ENCODE measurements around the gene ADAMTS14. TPM values are rescaled to one million over a fixed set of nuclear protein-coding genes. Genes with fewer than 3 reads are reported as not detected.

Gene ADAMTS14
- total RNA-seq, 1 experiment from 2014 or later = 1.6 TPM

DNA sequence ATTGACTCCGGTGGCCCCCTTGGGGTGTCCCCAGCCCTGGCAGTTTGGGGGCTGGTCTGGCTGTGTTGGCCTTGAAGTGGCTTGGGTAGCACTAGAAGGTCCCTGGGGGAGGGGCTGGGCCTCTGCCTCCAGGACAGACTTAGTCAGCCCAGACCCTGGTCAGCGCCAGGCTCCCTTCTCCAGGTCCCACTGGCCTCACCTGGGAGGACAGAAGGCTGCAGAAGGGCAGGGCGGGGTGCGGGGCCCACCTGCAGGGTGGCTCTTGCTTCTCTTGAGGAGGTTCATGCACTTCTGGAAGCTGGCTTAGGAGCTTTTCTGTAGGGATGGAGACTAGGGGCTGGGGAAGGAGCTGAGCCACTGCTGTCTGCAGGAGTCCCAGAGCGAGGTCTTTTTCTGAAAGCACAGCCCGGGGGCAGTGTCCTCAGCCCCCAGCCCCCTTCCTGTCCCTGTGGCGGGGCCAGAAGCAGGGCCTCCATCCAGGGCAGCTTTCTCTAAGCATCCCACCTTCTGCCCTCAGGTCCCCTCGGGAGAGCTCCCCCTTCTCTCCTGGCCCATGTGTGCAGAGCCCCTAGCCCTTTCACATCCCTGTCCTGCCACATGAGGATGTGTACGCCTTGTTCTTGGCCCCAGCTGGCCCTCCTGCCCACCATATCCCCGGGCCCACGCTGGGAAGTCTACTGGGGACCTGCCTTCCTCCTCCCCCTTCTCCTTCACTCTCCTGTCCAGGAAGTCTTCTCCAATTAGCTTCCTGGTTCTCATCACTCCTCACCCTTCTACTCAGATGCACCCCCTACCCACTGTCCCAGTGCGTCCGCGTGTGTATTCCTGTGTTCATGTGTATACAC lies 101.9 kb downstream of the ADAMTS14 start:
- H4K91ac ChIP-seq (ENCODE audit: insufficient read length, low read depth, low read length) = no peak overlapping the region
- no peaks in the 10 kb centered on the region for H3K9me3 ChIP-seq (ENCODE audit: control insufficient read depth, low read depth, low read length)
- no peaks in the 10 kb centered on the region for H3K4me1 ChIP-seq (ENCODE audit: insufficient read depth, low read length)
- H4K8ac ChIP-seq (replicated peaks; ENCODE audit: insufficient read length, low read depth, low read length) = no peak overlapping the region
- no peak overlapping the region for H3T11ph ChIP-seq (ENCODE audit: low read length)
- TF ChIP-seq, protein P1, sequence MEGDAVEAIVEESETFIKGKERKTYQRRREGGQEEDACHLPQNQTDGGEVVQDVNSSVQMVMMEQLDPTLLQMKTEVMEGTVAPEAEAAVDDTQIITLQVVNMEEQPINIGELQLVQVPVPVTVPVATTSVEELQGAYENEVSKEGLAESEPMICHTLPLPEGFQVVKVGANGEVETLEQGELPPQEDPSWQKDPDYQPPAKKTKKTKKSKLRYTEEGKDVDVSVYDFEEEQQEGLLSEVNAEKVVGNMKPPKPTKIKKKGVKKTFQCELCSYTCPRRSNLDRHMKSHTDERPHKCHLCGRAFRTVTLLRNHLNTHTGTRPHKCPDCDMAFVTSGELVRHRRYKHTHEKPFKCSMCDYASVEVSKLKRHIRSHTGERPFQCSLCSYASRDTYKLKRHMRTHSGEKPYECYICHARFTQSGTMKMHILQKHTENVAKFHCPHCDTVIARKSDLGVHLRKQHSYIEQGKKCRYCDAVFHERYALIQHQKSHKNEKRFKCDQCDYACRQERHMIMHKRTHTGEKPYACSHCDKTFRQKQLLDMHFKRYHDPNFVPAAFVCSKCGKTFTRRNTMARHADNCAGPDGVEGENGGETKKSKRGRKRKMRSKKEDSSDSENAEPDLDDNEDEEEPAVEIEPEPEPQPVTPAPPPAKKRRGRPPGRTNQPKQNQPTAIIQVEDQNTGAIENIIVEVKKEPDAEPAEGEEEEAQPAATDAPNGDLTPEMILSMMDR (conservative IDR thresholded peaks at IDR 0.05) = no peak
- no peak overlapping the region for H2AFZ ChIP-seq (ENCODE audit: low read length)
- Mint-ChIP-seq H3K4me1 (peaks cover 5 to 14% of the 10 kb centered on the region in 2 experiments; a peak in 3 of 4 replicates), H3K36me3 (ENCODE audit: insufficient read depth in 1 of 3, low read depth in 3 of 3) (no peaks in the 10 kb centered on the region; a peak in 2 of 7 replicates), H3K4me3 (no peak overlapping the region), H3K27ac (peak overlapping the region in 1 of 3 experiments; percentile 60; a peak in 1 of 7 replicates), H3K9me3 (no peaks in the 10 kb centered on the region), H3K27me3 (ENCODE audit: low read depth) (peaks cover 1% of the 10 kb centered on the region)
- no peak overlapping the region for H3K4me2 ChIP-seq (ENCODE audit: insufficient read depth, insufficient read length, low read length)
- H2BK5ac ChIP-seq (ENCODE audit: insufficient read length, low read length) = no peak overlapping the region
- no peak overlapping the region for H3K4ac ChIP-seq (ENCODE audit: low read depth, low read length)
- H3K18ac ChIP-seq (ENCODE audit: insufficient read length, low read depth, low read length) = no peak overlapping the region
- H3K56ac ChIP-seq (ENCODE audit: insufficient read length, low read depth, low read length) = no peak overlapping the region
- no peak overlapping the region for H3K27ac ChIP-seq (ENCODE audit: insufficient read length, low read depth, low read length)
- no peak overlapping the region for H2BK20ac ChIP-seq (ENCODE audit: low read depth, low read length, poor library complexity, severe bottlenecking)
- no peak overlapping the region for H3K9ac ChIP-seq (ENCODE audit: extremely low read depth, insufficient read length, low read length)
- no peak overlapping the region for H2AK5ac ChIP-seq (ENCODE audit: insufficient read length, low read length)
- H3K79me1 ChIP-seq (ENCODE audit: insufficient read depth, low read depth, low read length, poor library complexity, severe bottlenecking) = no peaks in the 10 kb centered on the region
- no peak overlapping the region for H3K14ac ChIP-seq (ENCODE audit: insufficient read depth, low read length)
- H3K23ac ChIP-seq (ENCODE audit: insufficient read length, low read depth, low read length) = no peak overlapping the region
- WGBS (ENCODE audit: extremely low coverage, insufficient read length, low lambda C conversion rate) = no CpG with 5 or more reads among the region's 14 CpGs
- no peaks in the 10 kb centered on the region for H3K23me2 ChIP-seq (ENCODE audit: insufficient read length, low read depth, low read length, poor library complexity, severe bottlenecking)
- H2BK120ac ChIP-seq (ENCODE audit: low read depth, low read length, poor library complexity, severe bottlenecking) = no peak overlapping the region
- H3K27me3 ChIP-seq (ENCODE audit: insufficient read depth, low read length) = no peaks in the 10 kb centered on the region
- no peak overlapping the region for H4K5ac ChIP-seq (ENCODE audit: insufficient read length, low read depth, low read length)
- no peaks in the 10 kb centered on the region for H3K79me2 ChIP-seq (ENCODE audit: insufficient read depth, low read length)
- H2BK12ac ChIP-seq (ENCODE audit: insufficient read length, low read depth, low read length) = no peak overlapping the region
- H4K20me1 ChIP-seq (ENCODE audit: control insufficient read depth, insufficient read depth, insufficient read length) = peaks cover 2% of the 10 kb centered on the region
- no peak for DNase-seq
- no peak overlapping the region for H2BK15ac ChIP-seq (ENCODE audit: low read depth, low read length)
